H1 (cell line): ENCODE results near the gene PSMB3. TPM values are rescaled to one million over a fixed set of nuclear protein-coding genes. Genes with fewer than 3 reads are reported as not detected.

Experiments used
- CTCF ChIP-seq, 3 experiments: IDR thresholded peaks; 1 replicate in 2 of 3; 2 replicates in 1 of 3; pipeline versions ENCODE4 v1.5.1 to v1.6.1; 2011; ENCODE audit warnings: low read length in 3 of 3, mild to moderate bottlenecking in 3 of 3, inconsistent platforms in 2 of 3, low read depth in 1 of 3, moderate library complexity in 1 of 3; ENCODE audit not compliant: insufficient read depth in 1 of 3; ENCODE audit errors: control extremely low read depth in 1 of 3
- HDAC2 ChIP-seq, 2 experiments: fragments of 300-600 bp in 1 of 2; sonication (generic) in 1 of 2; IDR thresholded peaks; 2 replicates each; pipeline ENCODE4 v1.6.1; 2011 to 2012; ENCODE audit warnings: low read depth in 2 of 2, low read length in 2 of 2, mild to moderate bottlenecking in 2 of 2, moderate library complexity in 2 of 2, borderline replicate concordance in 1 of 2, inconsistent platforms in 1 of 2
- PHF8 ChIP-seq: fragments of 200-600 bp; sonication (generic); conservative IDR thresholded peaks from 2 replicates; pipeline ENCODE4 v1.7.1; 2012; ENCODE audit warnings: low read depth, mild to moderate bottlenecking, inconsistent platforms, low read length, moderate library complexity
- RBBP5 ChIP-seq: IDR thresholded peaks from 2 replicates; pipeline ENCODE4 v1.7.1; 2012; ENCODE audit warnings: low read depth, mild to moderate bottlenecking, inconsistent platforms, low read length, moderate library complexity, borderline replicate concordance
- SP2 ChIP-seq: IDR thresholded peaks from 2 replicates; pipeline ENCODE4 v1.6.1; 2012; ENCODE audit warnings: mild to moderate bottlenecking, low read length, inconsistent platforms
- polyA plus RNA-seq, 7 experiments: library from polyadenylated mRNA; depleted of rRNA in 3 of 7; stranded (reverse) in 5 of 7; unstranded in 2 of 7; fragments of >200 nt in 5 of 7; fragments of 200-250 nt in 2 of 7; gene quantifications; 1 replicate in 5 of 7; 2 replicates in 1 of 7; 4 replicates in 1 of 7; pipeline versions ENCODE4 v1.2.1 to v1.2.3, GENCODE V29; 2011 to 2013; ENCODE audit warnings: missing spikeins in 2 of 7, mixed read lengths in 2 of 7
- total RNA-seq: library from RNA; stranded (reverse); fragmentation: NEBNext Ultra II Directional; extraction: Animal tissue kit (Norgen Biotek cat#: 25700); gene quantifications from 2 replicates; pipeline ENCODE4 v1.2.1, GENCODE V29; 2021

The PSMB3 gene
- total and polyA plus RNA-seq, 2 of the 8 experiments (the other 6 are each of a cell fraction or from before 2014, with no cell fraction given): 291 to 914 TPM

- TF ChIP-seq HDAC2 (IDR thresholded peaks at IDR 0.05; ENCODE audit: borderline replicate concordance in 1 of 2, low read depth in 2 of 2, low read length in 2 of 2): 0 out of 4 replicates have a peak, but pooled peaks of 1 of the 2 experiments have one; percentile 10
- TF ChIP-seq CTCF (IDR thresholded peaks at IDR 0.05; ENCODE audit: control extremely low read depth in 1 of 3, insufficient read depth in 1 of 3, low read depth in 1 of 3, low read length in 3 of 3): peak; percentile 59 to 73 (median 62)
- TF ChIP-seq RBBP5: peak; percentile 63; the same call in 1 of the 2 replicates
- TF ChIP-seq PHF8: 0 out of 2 replicates have a peak, but pooled peaks have one; percentile 48
- no peak for TF ChIP-seq SP2
Observed at GRCh38 chr17:38729886-38730525, 22.5 kb upstream of the PSMB3 start, which contains the start of gene CISD3 (continued).
